Measurements from ENCODE around the gene ASB2.

Gene ASB2

DNA sequence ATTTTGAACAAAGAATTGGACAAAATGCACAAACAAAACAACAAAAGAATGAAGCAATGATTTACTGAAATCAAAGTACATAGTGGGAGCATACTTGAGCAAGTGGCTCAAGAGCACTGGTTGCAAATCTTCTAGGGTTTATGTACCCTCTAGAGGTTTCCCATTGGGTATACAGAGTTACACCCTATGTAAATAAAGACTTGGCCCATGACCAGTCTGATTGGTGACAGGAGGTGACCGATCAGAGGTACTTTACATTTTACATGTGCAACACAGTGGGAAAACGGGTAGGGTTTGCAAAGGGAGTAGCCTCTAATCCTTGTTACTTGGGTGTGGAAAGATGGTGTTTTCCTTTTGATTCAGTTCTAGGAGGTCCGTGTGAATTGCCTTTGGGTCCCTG is 59.9 kb downstream of the ASB2 start:
- Histone ChIP-seq H3K36me3 (no peaks in the 10 kb centered on the region), H3K9me3 (no peaks in the 10 kb centered on the region), H3K4me3 (ENCODE audit: low read depth in 1 of 2, low read length in 1 of 2) (no peak overlapping the region), H3K27ac (no peak overlapping the region), H3K4me1 (ENCODE audit: control insufficient read depth in 1 of 2, insufficient read depth in 1 of 2, low read depth in 1 of 2, low read length in 1 of 2) (no peaks in the 10 kb centered on the region), H3K27me3 (no peaks in the 10 kb centered on the region)
- TF ChIP-seq CTCF (IDR thresholded peaks at IDR 0.05): no peak

DNA sequence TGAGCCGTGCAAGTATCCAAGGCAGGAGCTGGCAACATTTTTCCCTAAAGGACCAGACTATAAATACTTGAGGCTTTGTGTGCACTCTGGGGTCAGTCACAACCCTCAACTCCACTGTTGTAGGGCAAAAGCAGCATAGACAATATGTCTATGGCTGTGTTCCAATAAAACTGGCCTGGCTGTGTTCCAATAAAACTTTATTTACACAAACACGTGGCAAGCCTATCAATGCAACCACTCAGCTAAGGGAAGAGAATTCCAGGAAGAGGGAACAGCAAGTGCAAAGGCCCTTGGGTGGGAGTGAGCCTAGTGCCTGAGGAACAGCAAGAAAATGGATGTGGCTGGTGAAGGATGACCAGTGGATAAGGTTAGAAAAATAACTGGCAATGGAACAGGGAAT is 60.6 kb downstream of the ASB2 start:
- Histone ChIP-seq H3K27me3 (no peaks in the 10 kb centered on the region), H3K4me1 (ENCODE audit: control insufficient read depth in 1 of 2, insufficient read depth in 1 of 2, low read depth in 1 of 2, low read length in 1 of 2) (no peaks in the 10 kb centered on the region), H3K4me3 (ENCODE audit: low read depth in 1 of 2, low read length in 1 of 2) (no peak overlapping the region), H3K27ac (no peak overlapping the region), H3K36me3 (no peaks in the 10 kb centered on the region), H3K9me3 (no peaks in the 10 kb centered on the region)
- TF ChIP-seq CTCF (IDR thresholded peaks at IDR 0.05): no peak

DNA sequence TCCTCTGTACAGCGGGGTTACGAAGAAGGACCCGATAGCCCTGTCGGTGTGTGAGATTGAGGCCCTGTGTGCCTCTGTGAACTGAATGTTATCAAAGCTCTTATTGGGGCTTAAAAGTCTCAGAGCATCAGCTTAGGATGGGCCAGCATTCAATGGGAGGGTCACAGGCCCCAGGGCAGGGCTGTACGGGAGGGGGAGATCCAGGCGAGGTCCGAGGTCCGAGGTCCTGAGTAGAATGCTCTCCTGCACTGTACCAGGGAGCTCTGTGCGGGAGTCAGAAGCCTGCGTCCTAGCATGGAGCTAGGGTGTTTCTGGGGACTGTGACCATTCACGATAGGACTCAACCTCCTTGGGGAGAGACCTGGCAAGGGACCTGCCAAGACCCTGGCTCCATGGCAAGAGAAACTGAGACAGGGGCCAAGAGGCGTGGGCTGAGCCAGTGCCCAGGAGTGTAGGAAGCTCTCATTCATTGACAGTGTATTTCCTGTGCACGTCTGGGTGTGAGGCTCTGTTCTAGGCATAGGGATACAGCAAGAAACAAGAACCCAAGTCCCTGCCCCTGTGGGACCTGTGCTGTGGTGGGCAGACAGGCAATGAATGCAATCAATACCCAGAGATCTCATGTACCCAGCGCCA is 61.2 kb downstream of the ASB2 start:
- Histone ChIP-seq H3K36me3 (no peaks in the 10 kb centered on the region), H3K27ac (no peak overlapping the region), H3K27me3 (no peaks in the 10 kb centered on the region), H3K9me3 (no peaks in the 10 kb centered on the region), H3K4me3 (ENCODE audit: low read depth in 1 of 2, low read length in 1 of 2) (no peak overlapping the region), H3K4me1 (ENCODE audit: control insufficient read depth in 1 of 2, insufficient read depth in 1 of 2, low read depth in 1 of 2, low read length in 1 of 2) (no peaks in the 10 kb centered on the region)
- no peak for TF ChIP-seq CTCF (IDR thresholded peaks at IDR 0.05)

GRCh38 chr14:93914278-93914677 is 62.1 kb downstream of the ASB2 start:
- H3K9me3 ChIP-seq: no peaks in the 10 kb centered on the region
- H3K4me1 ChIP-seq (ENCODE audit: control insufficient read depth in 1 of 2, insufficient read depth in 1 of 2, low read depth in 1 of 2, low read length in 1 of 2): no peaks in the 10 kb centered on the region
- no peak overlapping the region for H3K27ac ChIP-seq
- no peak for TF ChIP-seq CTCF (IDR thresholded peaks at IDR 0.05)
- no peaks in the 10 kb centered on the region for H3K36me3 ChIP-seq
- H3K4me3 ChIP-seq (ENCODE audit: low read depth in 1 of 2, low read length in 1 of 2): no peak overlapping the region
- H3K27me3 ChIP-seq: no peaks in the 10 kb centered on the region

GRCh38 chr14:93912782-93913181 is 63.6 kb downstream of the ASB2 start:
- TF ChIP-seq CTCF (IDR thresholded peaks at IDR 0.05): no peak
- H3K4me1 ChIP-seq (ENCODE audit: control insufficient read depth in 1 of 2, insufficient read depth in 1 of 2, low read depth in 1 of 2, low read length in 1 of 2): no peaks in the 10 kb centered on the region
- H3K4me3 ChIP-seq (ENCODE audit: low read depth in 1 of 2, low read length in 1 of 2): no peak overlapping the region
- no peaks in the 10 kb centered on the region for H3K36me3 ChIP-seq
- no peaks in the 10 kb centered on the region for H3K9me3 ChIP-seq
- H3K27ac ChIP-seq: no peak overlapping the region
- no peaks in the 10 kb centered on the region for H3K27me3 ChIP-seq

All from neutrophil (primary cell).